Measurements from ENCODE around the gene VARS2. TPM values are rescaled to one million over a fixed set of nuclear protein-coding genes. Genes with fewer than 3 reads are reported as not detected.
A peak's percentile ranks its signal among the peaks of the same experiment; 100 is the strongest.

Gene VARS2
- total RNA-seq, 1 donor from 2014 or later: 26.3 TPM

- ATAC-seq: peak; percentile 11
Observed at GRCh38 chr6:30884521-30885480, 29.2 kb upstream of the VARS2 start.

DNA sequence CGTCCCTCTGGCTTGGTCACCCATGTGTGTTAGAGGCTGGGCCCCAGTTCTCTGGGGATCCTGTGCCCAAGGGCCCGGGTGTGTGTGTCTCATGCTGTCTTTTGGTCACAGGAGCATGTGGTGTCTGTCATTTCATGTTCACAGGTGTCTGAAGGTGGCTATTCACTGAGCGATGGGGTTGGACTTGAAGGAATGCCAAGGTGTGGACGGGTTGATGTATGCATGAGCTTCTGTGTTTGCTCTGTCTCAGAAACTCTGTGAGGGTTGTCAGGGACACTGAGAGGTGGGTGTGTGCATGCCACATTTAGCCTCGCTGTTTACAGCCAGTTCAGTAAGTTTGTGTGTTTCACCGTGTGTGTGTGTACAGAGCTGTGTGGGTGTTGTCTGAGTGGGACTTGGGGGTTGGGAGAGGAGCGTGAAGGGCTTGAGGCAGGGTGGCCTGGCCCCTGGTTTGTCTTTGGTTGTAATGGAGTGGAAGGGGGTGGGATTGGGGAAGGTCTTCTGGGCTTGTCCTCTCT lies 28.5 kb upstream of the VARS2 start:
- peak; percentile 51 for ATAC-seq

- peak; percentile 64 for ATAC-seq
Observed at GRCh38 chr6:30885999-30886896, 27.8 kb upstream of the VARS2 start.

DNA sequence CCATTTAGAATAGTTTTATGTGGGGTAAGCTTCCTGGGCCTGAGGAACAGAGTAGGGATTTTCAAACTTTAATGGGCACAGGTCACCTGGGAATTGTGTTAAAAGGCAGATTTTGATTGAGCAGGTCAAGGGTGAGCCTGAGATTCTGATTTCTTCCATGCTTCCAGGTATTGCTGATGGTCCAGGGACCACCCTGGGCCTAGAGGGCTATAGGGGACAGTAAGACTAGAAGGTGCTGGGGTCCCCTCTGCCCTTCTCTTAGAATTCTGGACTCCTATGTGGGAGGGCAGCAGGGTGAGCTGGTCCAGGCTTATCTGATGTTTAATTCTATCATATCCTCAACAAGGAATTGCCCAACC lies 27.2 kb upstream of the VARS2 start:
- no peak for ATAC-seq

DNA sequence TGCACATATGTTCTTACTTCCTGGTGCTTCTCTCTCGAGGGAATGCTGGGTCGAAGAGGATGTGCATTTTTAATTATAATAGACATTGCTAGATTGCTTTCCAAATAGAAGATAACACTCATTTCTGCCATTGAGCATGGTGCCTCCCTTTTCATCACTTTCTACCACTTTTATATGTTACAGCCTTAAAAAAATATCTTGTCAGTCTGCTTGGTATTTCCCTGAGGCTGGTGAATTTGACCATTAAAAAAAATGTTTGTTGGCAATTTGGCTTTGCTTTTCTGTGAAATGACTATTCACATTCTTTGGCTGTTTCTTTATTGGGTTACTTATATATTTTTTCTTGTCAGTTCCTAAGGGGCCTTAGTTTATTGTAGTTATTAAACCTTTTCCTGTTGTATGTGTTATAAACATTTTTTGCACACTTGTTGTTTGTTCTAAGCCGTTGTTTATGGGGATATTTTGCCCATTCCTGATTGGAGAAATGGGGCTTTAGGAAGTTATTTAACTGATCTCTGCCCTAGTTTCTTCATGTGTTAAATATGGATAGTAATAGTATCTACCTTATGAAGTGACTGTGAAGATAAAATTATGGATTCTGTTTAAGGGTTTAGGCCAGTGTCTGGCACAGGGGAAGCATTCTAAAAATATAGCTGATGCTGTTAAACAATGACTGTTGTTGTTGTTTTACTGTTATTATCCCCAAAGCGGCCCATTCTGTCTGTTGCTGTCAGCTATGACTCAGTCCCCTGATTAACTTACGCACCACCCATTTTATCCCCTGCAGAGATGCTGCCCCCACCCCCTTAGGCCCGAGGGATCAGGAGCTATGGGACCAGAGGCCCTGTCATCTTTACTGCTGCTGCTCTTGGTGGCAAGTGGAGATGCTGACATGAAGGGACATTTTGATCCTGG lies 25.9 kb upstream of the VARS2 start:
- ATAC-seq: no peak

GRCh38 chr6:30888816-30889495 lies 25.1 kb upstream of the VARS2 start:
- ATAC-seq: no peak

GRCh38 chr6:30889496-30889885 lies 24.5 kb upstream of the VARS2 start:
- no peak for ATAC-seq

DNA sequence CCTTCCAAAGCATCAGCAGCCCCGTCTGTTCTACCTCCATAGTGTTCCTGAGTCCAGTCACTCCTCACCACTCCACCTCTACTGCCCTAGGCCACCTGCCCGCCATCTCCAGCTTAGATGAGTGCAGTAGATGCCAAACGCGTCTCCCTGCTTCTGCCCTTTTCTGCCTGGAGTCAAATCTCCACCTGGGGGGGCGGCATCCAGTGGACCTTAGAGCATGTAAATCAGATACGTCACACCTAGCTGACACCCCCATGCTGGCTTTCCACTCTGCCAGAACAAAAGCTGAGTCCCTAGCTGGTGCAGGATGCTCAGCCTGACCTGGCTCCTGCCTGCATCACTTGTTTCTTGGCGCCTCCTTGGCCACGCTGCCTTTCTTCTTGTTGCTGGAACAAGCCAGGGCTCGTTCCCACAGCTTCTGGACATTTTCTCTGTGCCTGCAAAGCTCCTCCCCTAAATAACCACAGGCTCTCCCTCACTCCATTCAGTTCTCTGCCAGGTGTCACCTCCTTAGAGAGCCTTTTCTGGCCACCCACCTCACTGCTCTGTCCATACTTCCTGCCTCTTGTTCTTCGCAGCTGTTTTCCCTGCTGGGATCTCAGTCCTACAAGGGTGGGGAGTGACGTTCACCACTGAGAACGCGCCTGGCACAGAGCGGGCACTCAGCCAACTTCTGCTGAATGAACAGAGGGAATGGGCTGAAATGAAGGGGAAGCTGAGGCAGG lies 24.0 kb upstream of the VARS2 start:
- peak; percentile 4 for ATAC-seq

DNA sequence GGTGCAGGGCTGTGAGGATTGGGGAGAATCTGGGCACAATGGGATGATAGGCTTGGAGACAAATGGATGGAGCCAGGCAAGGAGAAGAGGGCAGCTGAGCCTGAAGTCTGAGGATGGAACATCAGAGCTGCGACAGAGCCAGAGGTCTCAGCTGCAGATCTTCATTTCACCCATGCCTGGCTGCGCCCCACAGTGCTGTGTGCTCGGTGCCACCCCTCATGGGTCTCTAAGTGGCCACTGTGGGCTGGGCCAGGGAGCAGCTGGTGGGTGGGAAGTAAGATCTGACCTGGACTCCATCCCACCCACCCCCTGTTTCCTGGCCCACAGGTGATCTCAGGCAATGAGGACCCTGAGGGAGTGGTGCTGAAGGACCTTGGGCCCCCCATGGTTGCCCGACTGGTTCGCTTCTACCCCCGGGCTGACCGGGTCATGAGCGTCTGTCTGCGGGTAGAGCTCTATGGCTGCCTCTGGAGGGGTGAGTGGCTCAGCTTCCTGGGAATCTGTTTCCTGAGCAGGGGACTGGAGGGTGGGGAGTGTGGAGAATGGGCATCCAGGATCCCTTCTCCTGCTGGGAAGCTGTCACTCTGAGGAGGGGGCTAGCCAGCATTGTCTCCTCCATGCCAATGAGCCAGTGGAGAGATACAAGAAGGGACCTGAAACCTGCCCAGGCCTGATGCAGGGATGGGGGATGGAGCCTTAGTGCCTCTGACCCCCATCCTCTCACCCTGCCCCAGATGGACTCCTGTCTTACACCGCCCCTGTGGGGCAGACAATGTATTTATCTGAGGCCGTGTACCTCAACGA lies 23.2 kb upstream of the VARS2 start:
- no peak for ATAC-seq

GRCh38 chr6:30891450-30891723 lies 22.7 kb upstream of the VARS2 start:
- no peak for ATAC-seq

- no peak for ATAC-seq
Observed at GRCh38 chr6:30891816-30892538, 22.1 kb upstream of the VARS2 start.

DNA sequence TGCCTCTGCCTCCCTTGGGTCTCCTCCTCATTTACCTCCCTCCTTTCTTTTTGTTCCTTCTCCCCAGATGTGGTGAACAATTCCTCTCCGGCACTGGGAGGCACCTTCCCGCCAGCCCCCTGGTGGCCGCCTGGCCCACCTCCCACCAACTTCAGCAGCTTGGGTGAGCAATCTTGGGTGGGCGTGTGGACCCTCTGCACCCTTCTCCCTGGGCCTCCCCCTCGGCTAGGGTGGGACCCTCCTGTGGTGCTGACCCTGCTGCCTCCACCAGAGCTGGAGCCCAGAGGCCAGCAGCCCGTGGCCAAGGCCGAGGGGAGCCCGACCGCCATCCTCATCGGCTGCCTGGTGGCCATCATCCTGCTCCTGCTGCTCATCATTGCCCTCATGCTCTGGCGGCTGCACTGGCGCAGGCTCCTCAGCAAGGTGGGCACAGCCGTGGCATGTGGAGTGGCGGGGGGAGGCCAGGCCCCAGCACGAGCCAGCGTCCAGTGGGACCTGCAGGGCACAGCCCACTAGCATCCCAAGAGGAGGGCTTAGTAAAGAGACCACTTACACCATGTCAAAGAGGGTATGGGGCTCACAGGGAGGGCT lies 20.9 kb upstream of the VARS2 start:
- no peak for ATAC-seq

DNA sequence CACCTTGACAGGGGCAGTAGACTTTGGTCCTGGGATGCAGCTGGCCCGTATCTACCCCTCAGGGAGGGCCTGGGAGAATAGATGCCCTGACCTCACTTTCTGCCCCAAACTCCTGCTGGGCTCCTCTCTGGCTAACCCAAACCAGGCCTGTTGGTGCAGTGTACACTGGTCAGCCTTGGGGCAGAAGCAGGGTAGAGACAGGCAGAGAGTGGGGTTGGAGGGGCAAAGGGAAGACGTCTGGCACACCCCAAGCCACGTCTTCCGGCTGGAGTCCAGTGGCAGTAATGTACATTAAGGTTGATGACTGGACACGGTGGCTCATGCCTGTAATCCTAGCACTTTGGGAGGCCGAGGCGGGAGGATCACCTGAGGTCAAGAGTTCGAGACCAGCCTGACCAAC lies 20.4 kb upstream of the VARS2 start:
- no peak for ATAC-seq

DNA sequence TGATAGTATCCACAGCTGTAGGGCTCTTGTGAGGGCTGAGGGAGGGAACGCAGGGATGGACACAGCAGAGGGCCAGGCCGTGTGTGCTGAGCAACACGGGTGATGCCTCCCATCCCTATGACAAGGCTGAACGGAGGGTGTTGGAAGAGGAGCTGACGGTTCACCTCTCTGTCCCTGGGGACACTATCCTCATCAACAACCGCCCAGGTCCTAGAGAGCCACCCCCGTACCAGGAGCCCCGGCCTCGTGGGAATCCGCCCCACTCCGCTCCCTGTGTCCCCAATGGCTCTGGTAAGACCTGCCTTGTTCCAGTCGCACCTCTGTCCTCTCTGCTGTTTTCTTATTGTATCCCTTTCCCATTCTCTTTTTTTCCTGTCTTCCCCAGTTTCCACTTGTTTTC lies 19.7 kb upstream of the VARS2 start:
- no peak for ATAC-seq

GRCh38 chr6:30894935-30895334 lies 19.1 kb upstream of the VARS2 start:
- ATAC-seq: no peak

DNA sequence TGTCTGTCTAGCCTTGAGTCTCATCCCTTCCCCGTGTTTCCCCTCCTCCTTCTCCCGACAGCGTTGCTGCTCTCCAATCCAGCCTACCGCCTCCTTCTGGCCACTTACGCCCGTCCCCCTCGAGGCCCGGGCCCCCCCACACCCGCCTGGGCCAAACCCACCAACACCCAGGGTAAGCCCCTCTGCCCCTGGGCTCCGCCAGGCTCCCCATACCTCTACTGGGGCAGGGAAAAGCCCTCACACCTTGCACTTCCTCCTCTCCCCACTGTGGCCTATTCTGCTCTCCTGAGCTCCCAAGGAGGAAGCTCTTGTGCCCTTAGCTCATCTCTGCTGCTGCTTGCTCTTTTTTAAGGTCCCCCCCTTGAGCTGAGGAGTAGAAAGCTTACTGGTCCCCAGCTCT lies 18.7 kb upstream of the VARS2 start:
- ATAC-seq: no peak

DNA sequence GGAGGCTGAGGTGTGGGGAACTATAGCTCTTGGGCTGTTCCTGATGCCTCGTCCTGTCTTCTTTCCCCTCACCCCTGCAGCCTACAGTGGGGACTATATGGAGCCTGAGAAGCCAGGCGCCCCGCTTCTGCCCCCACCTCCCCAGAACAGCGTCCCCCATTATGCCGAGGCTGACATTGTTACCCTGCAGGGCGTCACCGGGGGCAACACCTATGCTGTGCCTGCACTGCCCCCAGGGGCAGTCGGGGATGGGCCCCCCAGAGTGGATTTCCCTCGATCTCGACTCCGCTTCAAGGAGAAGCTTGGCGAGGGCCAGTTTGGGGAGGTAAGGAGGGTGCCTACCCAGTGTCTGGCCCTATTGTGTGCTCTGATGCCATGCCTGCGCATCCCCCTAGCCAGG lies 17.5 kb upstream of the VARS2 start:
- no peak for ATAC-seq

DNA sequence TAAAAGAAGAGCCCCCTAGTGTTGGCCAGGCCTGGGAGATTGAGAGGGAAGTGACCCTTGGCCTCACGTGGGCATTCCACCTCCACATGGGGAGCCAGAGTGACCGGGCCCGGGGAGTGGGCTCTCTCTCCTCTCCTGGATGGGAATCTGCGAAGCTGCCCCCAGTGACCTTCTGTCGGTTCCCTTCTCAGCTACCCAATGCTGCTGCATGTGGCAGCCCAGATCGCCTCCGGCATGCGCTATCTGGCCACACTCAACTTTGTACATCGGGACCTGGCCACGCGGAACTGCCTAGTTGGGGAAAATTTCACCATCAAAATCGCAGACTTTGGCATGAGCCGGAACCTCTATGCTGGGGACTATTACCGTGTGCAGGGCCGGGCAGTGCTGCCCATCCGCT lies 16.2 kb upstream of the VARS2 start:
- ATAC-seq: no peak

DNA sequence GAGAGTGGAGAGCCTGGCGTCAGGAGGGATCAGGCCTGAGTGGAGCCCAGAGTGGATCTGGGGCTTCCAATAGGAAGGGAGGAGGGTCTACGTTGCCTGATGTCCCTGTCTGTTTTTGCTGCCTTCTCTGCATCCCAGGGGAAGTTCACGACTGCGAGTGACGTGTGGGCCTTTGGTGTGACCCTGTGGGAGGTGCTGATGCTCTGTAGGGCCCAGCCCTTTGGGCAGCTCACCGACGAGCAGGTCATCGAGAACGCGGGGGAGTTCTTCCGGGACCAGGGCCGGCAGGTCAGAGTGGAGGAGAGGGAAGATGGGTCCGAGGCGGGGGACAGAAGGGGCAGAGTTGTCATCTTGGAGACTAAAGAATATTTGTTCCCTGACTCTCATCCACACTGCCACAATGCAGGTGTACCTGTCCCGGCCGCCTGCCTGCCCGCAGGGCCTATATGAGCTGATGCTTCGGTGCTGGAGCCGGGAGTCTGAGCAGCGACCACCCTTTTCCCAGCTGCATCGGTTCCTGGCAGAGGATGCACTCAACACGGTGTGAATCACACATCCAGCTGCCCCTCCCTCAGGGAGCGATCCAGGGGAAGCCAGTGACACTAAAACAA lies 15.2 kb upstream of the VARS2 start:
- no peak for ATAC-seq

Measured in esophagus mucosa (tissue), 1 donor.